Calu3 (cell line): ENCODE results near the gene DPP6. TPM values are rescaled to one million over a fixed set of nuclear protein-coding genes. Genes with fewer than 3 reads are reported as not detected.
"Not testable (repeated sequence)": the region's sequence is repeated elsewhere in the genome, so short reads cannot be mapped to it uniquely, and the experiment has no call there.

Source experiments
- BruUV-seq: library from RNA; stranded (reverse); fragments of 400-500 nt; replicated peaks from 2 replicates; lab custom pipeline; 2021; lab: Mats Ljungman, UMichigan
- CTCF ChIA-PET: fragments of 300-600 bp; sonication (Branson Sonifier 250); formaldehyde crosslinking; loops from one replicate; lab custom pipeline; 2022; ENCODE audit warnings: antibody characterized with exemption; lab: Charles Lee
- DNase-seq: peaks from one replicate; pipeline ENCODE4 v3.0.0; 2022
- H3K27ac Mint-ChIP-seq: one replicate; pipeline ENCODE4 v1.8.0; 2022; ENCODE audit warnings: mixed read lengths; ENCODE audit not compliant: unreplicated experiment
- H3K27me3 Mint-ChIP-seq: one replicate; pipeline ENCODE4 v1.8.0; 2022; ENCODE audit warnings: mixed read lengths; ENCODE audit not compliant: unreplicated experiment
- H3K36me3 Mint-ChIP-seq: one replicate; pipeline ENCODE4 v1.8.0; 2022; ENCODE audit warnings: mild to moderate bottlenecking, moderate library complexity, mixed read lengths; ENCODE audit not compliant: insufficient read depth, unreplicated experiment
- H3K4me1 Mint-ChIP-seq: one replicate; pipeline ENCODE4 v1.8.0; 2022; ENCODE audit warnings: mild to moderate bottlenecking, low read depth, mixed read lengths; ENCODE audit not compliant: unreplicated experiment
- H3K4me3 Mint-ChIP-seq: one replicate; pipeline ENCODE4 v1.8.0; 2022; ENCODE audit warnings: mild to moderate bottlenecking, low read depth, moderate library complexity, mixed read lengths; ENCODE audit not compliant: unreplicated experiment
- H3K9me3 Mint-ChIP-seq: one replicate; pipeline ENCODE4 v1.8.0; 2022; ENCODE audit warnings: low read depth, mixed read lengths; ENCODE audit not compliant: unreplicated experiment
- intact Hi-C: fragments of 100-400 bp; cut with micrococcal nuclease; formaldehyde crosslinking; loops from one replicate; pipeline ENCODE4 v1.10.0; 2022; ENCODE audit not compliant: unreplicated experiment
- total RNA-seq: library from RNA; stranded (reverse); gene quantifications from 2 replicates; pipeline ENCODE4 v1.2.3, GENCODE V29; 2022

Gene DPP6
- total RNA-seq, 1 experiment from 2014 or later = not detected

- DNase-seq, intact Hi-C loops, H3K36me3 Mint-ChIP-seq, H3K4me1 Mint-ChIP-seq, H3K4me3 Mint-ChIP-seq, H3K27me3 Mint-ChIP-seq, H3K9me3 Mint-ChIP-seq, CTCF ChIA-PET, H3K27ac Mint-ChIP-seq, BruUV-seq: not testable (repeated sequence)
These were observed 61.6 kb downstream of the DPP6 start for GRCh38 chr7:154113732-154114351.

DNA sequence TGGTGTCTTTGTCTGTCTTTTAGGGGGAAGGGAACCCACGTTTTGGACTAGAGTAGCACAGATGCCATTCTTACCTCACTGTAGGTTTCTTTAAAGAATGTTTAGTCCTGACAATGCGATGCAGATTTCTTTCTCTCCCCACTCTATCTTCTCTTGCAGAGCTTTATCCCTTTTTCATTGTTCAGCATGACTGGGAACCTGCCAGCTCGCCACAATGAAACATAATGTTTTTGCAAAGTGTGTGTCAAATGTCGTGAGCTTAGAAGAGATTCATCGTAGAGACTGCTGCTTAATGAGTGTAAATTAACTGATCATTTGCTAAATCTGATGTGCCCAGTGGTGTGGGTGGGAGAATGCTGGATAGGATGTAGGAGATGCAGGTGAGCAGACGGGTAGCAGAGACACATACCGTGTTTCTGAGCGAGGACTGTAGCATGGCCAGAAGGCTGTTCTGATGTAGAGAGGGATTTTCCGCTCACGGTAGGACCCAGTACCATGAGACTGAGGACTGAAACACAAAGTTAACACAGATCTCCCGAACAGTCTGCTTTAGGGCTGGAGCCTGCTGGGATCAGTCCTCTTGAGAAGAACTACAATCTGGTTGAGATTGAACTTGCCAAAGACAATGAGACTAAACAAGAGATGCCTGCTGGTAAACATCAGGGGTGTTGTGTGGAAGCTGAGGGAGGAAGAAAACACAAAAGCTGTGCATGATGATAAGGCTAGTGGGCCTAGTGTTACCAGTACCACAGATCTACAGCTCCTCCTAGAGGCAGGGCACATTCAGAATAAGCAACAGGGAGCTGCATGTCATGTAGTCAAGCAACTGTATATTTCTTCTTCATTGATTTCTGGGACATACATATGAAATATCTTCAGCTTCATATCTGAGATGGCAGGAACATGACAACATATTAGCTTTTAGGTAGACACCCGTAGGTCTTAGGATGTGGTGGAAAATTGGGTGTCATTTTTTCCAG, 65.5 kb downstream of the DPP6 start:
- H3K4me3 Mint-ChIP-seq, H3K36me3 Mint-ChIP-seq, H3K4me1 Mint-ChIP-seq, intact Hi-C loops, DNase-seq, H3K27ac Mint-ChIP-seq, H3K27me3 Mint-ChIP-seq, CTCF ChIA-PET, BruUV-seq: not testable (repeated sequence)
- H3K9me3 Mint-ChIP-seq = peaks cover 12% of the 10 kb centered on the region

DNA sequence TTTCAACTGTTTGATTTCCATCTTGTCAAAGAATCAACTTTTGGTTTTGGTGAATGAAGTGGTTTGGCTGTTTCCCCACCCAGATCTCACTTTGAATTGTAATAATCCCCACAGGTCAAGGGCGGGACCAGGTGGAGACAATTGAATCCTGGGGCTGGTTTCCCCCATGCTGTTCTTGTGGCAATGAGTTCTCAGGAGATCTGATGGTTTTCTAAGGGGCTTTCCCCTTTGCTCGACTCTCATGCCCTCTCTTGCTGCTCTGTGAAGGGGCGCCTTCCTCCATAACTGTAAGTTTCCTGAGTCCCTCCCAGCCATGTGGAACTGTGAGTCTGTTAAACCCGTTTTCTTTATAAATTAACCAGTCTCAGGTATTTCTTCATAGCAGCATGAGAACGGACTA, 68.6 kb downstream of the DPP6 start:
- H3K36me3 Mint-ChIP-seq, BruUV-seq, CTCF ChIA-PET, intact Hi-C loops, DNase-seq, H3K27ac Mint-ChIP-seq, H3K4me3 Mint-ChIP-seq, H3K27me3 Mint-ChIP-seq, H3K4me1 Mint-ChIP-seq: not testable (repeated sequence)
- peaks cover 18% of the 10 kb centered on the region for H3K9me3 Mint-ChIP-seq

DNA sequence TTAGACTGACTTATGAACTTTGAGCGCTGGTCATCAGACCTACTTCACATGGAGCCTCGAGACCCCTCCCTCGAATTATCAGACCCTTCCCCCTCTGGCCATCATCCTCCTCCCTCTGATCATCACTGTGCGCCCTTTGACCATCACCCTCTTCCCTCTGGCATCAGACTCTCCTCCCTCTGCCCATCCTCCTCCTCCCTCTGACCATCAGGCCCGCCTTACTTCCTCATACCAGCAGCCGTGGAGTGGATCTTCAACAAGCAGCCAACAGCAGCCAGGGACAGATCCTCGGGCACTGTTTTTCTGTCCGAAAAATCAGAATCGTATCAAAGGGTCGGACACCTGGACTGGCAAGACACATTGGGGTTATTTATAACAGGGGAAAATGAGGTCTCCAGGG, 70.5 kb downstream of the DPP6 start:
- H3K27ac Mint-ChIP-seq, BruUV-seq, H3K36me3 Mint-ChIP-seq, H3K4me3 Mint-ChIP-seq, H3K27me3 Mint-ChIP-seq, H3K4me1 Mint-ChIP-seq, intact Hi-C loops, CTCF ChIA-PET, DNase-seq: not testable (repeated sequence)
- peaks cover 18% of the 10 kb centered on the region for H3K9me3 Mint-ChIP-seq

- H3K36me3 Mint-ChIP-seq, DNase-seq, H3K4me3 Mint-ChIP-seq, intact Hi-C loops, CTCF ChIA-PET, H3K27ac Mint-ChIP-seq, H3K4me1 Mint-ChIP-seq, H3K27me3 Mint-ChIP-seq, BruUV-seq: not testable (repeated sequence)
- H3K9me3 Mint-ChIP-seq = peaks cover 16% of the 10 kb centered on the region
These were observed 71.2 kb downstream of the DPP6 start for GRCh38 chr7:154123397-154123796.

DNA sequence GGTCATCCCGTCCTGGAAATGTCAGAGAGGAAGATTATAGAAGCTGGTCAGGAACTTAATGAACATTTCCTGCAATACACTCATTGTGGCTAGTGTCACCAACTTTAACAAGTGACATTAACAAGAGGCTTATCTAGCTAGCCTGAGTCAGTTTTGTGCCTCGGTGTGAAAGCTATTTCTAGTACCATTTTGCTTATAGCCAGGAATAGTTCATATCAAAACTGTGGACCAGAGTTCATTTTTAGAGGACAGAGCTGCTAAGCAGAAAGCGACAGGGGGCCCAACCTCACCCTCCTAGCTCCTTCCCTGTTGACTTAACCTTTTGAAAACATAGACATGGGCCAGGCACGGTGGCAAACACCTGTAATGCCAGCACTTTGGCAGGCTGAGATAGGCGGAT, 76.9 kb downstream of the DPP6 start:
- DNase-seq, H3K4me1 Mint-ChIP-seq, H3K27ac Mint-ChIP-seq, H3K4me3 Mint-ChIP-seq, BruUV-seq, H3K9me3 Mint-ChIP-seq, intact Hi-C loops, H3K27me3 Mint-ChIP-seq, H3K36me3 Mint-ChIP-seq, CTCF ChIA-PET: not testable (repeated sequence)

DNA sequence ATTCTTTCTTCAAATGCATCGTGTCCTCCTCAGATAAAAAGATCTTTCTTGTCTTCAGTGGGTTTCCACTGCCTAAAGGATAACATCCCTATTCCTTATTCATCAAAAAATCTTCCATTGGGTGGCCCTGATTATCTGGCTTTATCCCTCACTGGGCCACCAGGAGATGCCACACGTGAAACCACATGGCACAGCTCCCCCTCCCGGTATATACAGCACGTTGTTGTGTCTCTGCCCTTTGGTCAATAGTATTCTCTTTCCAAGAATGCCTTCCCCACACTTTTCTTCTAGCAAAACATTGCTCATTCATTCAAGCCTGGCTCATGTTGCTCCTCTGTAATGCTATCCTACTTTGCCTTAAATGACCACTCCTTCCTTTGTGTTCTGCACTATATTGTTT, 80.4 kb downstream of the DPP6 start:
- H3K9me3 Mint-ChIP-seq, intact Hi-C loops, H3K4me3 Mint-ChIP-seq, CTCF ChIA-PET, H3K27me3 Mint-ChIP-seq, BruUV-seq, H3K27ac Mint-ChIP-seq, H3K4me1 Mint-ChIP-seq, DNase-seq, H3K36me3 Mint-ChIP-seq: not testable (repeated sequence)

DNA sequence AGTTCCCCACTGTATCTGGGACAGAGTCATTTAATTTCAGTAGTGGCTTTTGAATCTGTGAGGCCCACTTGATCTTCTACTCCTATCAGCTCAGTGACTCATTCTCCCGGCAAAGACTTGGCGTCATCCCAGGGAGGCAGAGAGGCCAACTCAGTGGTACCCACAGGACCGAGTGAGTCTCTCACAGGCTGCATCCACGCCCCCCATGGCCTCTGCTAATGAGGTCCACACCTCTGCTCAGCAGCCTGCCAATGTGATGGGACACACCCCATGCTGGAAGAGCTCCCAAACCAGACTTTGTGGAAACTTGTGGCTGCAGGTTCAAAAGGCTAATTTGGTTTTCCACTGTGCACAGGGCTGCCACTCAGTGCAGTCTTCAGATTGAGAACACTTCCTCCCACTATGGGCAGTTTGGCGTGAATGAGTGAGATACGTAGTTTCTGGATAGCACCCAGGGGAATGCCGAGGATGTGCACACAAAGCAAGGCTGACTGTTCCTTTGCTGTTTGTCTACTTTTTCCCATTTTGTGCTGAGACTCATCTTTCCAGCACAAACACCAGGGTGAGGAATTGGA, 81.6 kb downstream of the DPP6 start:
- H3K27me3 Mint-ChIP-seq, H3K36me3 Mint-ChIP-seq, intact Hi-C loops, BruUV-seq, H3K9me3 Mint-ChIP-seq, H3K4me3 Mint-ChIP-seq, H3K27ac Mint-ChIP-seq, DNase-seq, CTCF ChIA-PET, H3K4me1 Mint-ChIP-seq: not testable (repeated sequence)

DNA sequence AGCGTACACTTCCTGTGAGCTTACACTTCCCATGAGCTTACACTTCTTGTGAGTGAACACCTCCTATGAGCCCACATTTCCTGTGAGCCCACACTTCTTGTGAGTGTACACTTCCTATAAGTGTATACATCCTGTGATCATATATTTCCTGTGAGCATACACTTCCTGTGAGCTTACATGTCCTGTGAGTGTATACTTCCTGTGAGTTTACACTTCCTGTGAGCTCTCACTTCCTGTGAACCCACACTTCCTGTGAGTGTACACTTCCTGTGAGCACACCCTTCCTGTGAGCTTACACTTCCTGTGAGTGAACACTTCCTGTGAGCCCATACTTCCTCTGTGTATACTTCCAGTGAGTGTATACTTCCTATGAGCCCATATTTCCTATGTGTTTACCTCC, 82.5 kb downstream of the DPP6 start:
- CTCF ChIA-PET, H3K4me3 Mint-ChIP-seq, H3K36me3 Mint-ChIP-seq, H3K9me3 Mint-ChIP-seq, intact Hi-C loops, H3K27ac Mint-ChIP-seq, H3K27me3 Mint-ChIP-seq, DNase-seq, BruUV-seq, H3K4me1 Mint-ChIP-seq: not testable (repeated sequence)
